ENCODE data around the gene MICU1.
A peak's percentile ranks its signal among the peaks of the same experiment; 100 is the strongest.
"Not testable (repeated sequence)": the region's sequence is repeated elsewhere in the genome, so short reads cannot be mapped to it uniquely, and the experiment has no call there.

MICU1 gene

DNA sequence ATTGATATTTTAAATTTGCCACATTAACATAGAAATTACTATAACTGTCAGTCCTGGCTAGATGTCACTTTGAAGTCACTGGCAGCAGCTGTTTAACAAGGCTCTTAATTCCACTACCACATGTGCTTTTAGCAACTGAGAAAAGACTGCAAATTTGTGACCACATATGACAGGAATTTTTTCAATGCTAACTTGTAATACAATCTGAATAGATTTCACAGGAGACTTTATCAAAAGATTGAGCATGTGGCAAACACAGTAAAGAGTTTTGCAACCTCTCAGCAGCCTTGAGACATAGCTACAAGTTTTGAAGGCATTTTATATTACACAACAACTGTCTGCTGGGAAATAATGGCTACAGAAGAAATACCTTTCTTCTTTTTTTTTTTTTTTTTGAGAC lies 73.0 kb downstream of the MICU1 start:
- Mint-ChIP-seq H3K36me3 (peaks cover 39% of the 10 kb centered on the region), H3K9me3 (no peaks in the 10 kb centered on the region), H3K4me1 (no peaks in the 10 kb centered on the region), H3K27ac (no peak overlapping the region), H3K4me3 (no peak overlapping the region)
- ATAC-seq (no peak), DNase-seq (ENCODE audit: low spot score in 2 of 2) (no peak)

- Mint-ChIP-seq H3K4me3 (no peak overlapping the region), H3K9me3 (no peaks in the 10 kb centered on the region), H3K36me3 (peaks cover 48% of the 10 kb centered on the region), H3K27ac (no peak overlapping the region), H3K4me1 (no peaks in the 10 kb centered on the region)
- ATAC-seq (peak; percentile 53), DNase-seq (ENCODE audit: low spot score in 2 of 2) (no peak)
Observed at GRCh38 chr10:72550239-72550638, 75.6 kb downstream of the MICU1 start.

DNA sequence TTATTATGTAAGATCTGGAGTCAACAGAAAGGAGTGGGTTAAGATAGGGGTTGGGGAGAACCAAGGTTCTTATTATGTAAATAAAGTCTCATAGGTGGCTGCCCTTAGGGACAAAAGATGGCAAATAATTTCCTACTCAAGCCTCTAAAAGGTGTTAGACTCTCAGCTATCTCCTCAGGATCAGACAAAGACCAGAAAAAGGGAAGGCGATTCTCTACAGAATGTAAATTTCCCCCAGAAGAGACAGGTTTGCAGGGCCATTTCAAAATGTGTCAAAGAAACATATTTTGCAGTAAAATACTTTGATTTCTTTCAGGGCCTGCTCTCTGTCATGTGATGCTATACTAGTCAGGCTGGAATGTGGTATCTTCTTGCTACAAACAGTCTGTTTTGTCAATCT lies 80.3 kb downstream of the MICU1 start:
- Mint-ChIP-seq H3K4me1 (no peaks in the 10 kb centered on the region), H3K9me3 (no peaks in the 10 kb centered on the region), H3K27ac (no peak overlapping the region), H3K36me3 (peaks cover 34% of the 10 kb centered on the region), H3K4me3 (no peak overlapping the region)
- no peak for DNase-seq (ENCODE audit: low spot score in 2 of 2)
- ATAC-seq = no peak

DNA sequence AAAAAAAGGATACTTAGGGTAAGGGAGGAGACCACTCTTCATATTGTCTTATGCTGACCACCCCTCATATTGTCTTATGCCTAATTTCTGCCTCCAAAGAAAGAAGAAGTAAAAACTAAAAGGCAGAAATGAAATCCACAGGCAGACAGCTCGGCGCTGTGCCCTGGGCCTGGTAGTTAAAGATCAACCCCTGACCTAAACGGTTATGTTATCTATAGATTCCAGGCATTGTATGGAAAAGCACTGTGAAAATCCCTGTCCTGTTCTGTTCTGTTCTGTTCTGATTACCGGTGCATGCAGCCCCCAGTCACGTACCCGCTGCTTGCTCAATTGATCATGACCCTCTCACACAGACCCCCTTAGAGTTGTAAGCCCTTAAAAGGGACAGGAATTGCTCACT lies 82.0 kb downstream of the MICU1 start:
- not testable (repeated sequence) for H3K4me1 Mint-ChIP-seq; H3K27ac Mint-ChIP-seq; H3K4me3 Mint-ChIP-seq; H3K9me3 Mint-ChIP-seq; DNase-seq (ENCODE audit: low spot score in 2 of 2); ATAC-seq
- H3K36me3 Mint-ChIP-seq = peaks cover 19% of the 10 kb centered on the region

DNA sequence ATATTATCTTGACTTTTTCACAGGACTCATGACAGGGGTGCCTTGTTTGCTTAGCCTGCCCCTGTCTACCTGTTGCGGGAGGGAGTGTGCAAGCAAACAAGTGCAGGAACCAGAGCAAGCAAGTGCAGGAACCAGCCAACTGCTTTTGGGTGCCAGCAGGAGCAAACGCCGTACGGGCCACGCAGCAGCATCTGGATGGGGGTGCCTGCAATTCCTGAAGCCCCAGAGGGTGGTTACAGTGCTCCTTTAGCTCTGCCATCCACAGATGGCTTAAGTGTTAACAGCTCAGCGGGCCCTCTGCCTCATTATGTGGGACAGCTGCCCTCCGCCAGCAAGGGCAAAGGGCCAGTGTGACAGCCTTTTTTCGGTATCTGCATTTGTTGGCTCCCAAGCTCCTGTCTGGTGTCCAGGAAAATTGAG lies 83.5 kb downstream of the MICU1 start:
- H3K27ac Mint-ChIP-seq = no peak overlapping the region
- ATAC-seq (no peak), DNase-seq (ENCODE audit: low spot score in 2 of 2) (no peak)
- H3K9me3 Mint-ChIP-seq = no peaks in the 10 kb centered on the region
- H3K4me1 Mint-ChIP-seq = no peaks in the 10 kb centered on the region
- no peak overlapping the region for H3K4me3 Mint-ChIP-seq
- H3K36me3 Mint-ChIP-seq = peaks cover 7% of the 10 kb centered on the region

DNA sequence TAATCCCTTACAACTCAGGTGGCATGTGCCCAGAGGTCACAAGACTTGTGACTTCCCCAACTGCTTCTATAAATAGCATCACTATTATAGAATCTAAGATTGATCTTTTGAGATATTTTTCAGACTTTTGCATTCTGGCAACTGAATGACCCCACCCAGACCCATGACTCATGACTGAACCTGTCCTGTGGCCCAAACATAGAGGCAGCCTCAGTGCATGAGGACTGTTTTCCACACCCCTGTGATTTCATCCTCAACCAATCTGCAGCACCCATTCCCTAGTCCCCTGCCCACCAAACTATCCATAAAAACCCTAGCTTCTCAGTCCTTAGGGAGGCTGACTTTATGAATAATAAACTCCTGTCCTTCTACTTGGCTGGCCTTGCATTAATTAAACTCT lies 84.5 kb downstream of the MICU1 start:
- Mint-ChIP-seq H3K36me3 (no peaks in the 10 kb centered on the region), H3K4me1 (no peaks in the 10 kb centered on the region), H3K27ac (no peak overlapping the region), H3K4me3 (no peak overlapping the region), H3K9me3 (no peaks in the 10 kb centered on the region)
- no peak for DNase-seq (ENCODE audit: low spot score in 2 of 2)
- ATAC-seq = no peak

DNA sequence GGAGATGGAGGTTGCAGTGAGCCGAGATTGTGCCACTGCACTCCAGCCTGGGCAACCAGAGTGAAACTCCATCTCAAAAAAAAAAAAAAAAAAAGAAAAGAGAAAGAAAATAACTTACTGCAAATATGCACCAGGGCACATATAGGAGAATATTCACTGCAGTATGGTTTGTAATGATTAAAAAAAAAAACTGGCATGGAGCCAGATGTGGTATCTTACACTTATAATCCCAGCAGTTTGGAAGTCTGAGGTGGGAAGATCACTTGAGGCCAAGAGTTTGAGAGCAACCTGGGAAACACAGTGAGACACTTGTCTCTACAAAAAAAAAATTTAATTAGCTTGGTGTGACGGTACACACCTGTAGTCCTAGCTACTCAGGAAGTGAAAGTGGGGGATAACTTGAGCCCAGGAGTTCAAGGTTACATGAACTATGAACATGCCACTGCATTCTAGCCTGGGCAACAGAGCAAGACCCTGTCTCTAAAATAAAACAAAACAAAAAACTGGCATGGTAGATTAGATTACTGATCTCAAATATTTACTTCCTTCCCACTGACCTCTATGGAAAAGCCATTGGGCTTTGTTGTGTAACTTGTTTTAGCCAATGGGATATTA lies 85.6 kb downstream of the MICU1 start:
- no peak overlapping the region for H3K4me3 Mint-ChIP-seq
- no peak for ATAC-seq
- no peaks in the 10 kb centered on the region for H3K9me3 Mint-ChIP-seq
- no peaks in the 10 kb centered on the region for H3K4me1 Mint-ChIP-seq
- DNase-seq (ENCODE audit: low spot score in 2 of 2) = no peak
- H3K36me3 Mint-ChIP-seq = no peaks in the 10 kb centered on the region
- no peak overlapping the region for H3K27ac Mint-ChIP-seq

DNA sequence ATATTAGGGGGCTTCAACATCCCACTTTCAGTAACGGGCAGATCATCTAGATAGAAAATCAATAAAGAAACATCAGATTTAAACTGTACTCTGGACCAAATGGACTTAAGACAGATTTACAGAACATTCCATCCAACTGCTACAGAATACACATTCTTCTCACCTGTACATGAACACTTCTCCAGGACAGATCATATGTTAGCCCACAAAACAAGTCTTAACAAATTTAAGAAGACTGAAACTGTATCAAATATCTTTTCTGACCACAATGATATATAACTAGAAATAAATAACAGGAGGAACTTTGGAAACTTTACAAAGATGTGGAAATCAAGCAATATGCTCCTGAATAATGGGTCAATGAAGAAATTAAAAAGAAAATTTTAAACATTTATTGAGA lies 86.7 kb downstream of the MICU1 start:
- H3K4me1 Mint-ChIP-seq = no peaks in the 10 kb centered on the region

DNA sequence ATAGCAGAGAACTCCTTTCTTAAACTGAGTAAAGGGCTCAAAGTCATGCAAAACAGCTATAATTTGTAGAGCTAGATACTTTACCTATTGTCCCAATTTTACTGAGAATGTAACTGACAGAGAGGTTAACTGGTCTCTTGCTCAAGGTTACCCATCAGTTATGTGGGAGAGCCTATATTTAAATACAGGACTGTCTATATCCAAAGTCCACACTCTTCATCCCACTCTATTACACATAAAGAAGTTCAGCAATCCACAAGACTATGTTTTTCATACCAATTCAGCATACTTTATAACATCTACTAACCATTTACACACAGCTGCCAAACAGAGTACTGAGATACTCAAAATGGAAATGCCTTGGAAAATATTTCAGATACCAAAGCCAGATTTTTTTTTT lies 100.2 kb downstream of the MICU1 start:
- no peak for ATAC-seq
- DNase-seq (ENCODE audit: low spot score in 2 of 2) = no peak
- H3K4me1 Mint-ChIP-seq = no peaks in the 10 kb centered on the region
- no peaks in the 10 kb centered on the region for H3K36me3 Mint-ChIP-seq
- no peak overlapping the region for H3K27ac Mint-ChIP-seq
- H3K4me3 Mint-ChIP-seq = no peak overlapping the region
- no peaks in the 10 kb centered on the region for H3K9me3 Mint-ChIP-seq

More for the DNA sequence above, 86.7 kb downstream of the MICU1 start:
- H3K27ac Mint-ChIP-seq = no peak overlapping the region
- ATAC-seq (no peak), DNase-seq (ENCODE audit: low spot score in 2 of 2) (no peak)
- H3K36me3 Mint-ChIP-seq = no peaks in the 10 kb centered on the region
- no peak overlapping the region for H3K4me3 Mint-ChIP-seq
- no peaks in the 10 kb centered on the region for H3K9me3 Mint-ChIP-seq

DNA sequence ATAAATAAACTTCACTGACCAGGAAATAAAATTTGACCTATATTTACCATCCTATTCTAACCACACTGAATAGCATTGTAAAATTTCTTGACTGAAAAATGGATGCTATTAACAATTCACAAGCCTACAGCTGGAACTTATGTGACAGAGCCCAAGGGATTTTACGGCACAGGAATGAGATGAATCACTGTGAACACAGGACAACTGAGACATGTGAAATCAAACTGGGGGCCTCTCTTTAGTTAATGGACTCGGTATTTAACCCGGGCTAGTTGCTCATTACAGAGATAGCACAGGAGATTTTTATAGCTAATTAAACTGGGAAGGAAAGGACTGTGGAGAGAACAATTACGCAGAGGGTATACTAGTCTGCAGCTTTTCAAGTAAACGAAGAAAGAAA lies 100.6 kb downstream of the MICU1 start:
- Mint-ChIP-seq H3K27ac (no peak overlapping the region), H3K9me3 (no peaks in the 10 kb centered on the region), H3K4me3 (no peak overlapping the region), H3K4me1 (no peaks in the 10 kb centered on the region), H3K36me3 (no peaks in the 10 kb centered on the region)
- DNase-seq (ENCODE audit: low spot score in 2 of 2) = no peak
- no peak for ATAC-seq

DNA sequence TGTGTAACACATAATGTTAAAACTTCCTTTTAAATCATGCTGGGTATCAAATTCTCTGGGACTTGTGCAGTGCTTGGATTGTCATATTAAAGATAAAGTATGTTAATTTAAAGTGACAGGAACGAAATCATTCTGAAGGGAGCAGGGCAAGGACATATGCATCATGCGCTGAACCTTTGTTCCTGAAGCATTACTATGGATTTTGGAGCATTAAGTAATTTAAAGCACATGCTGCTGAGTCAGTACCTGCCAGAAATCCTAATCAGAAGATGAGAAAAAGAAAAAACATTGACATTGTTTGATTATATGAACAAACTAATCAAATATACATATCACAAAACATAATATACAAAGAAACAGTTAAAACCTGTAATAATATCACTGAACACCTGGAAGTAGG lies 101.4 kb downstream of the MICU1 start:
- no peak for DNase-seq (ENCODE audit: low spot score in 2 of 2)
- no peak for ATAC-seq
- no peaks in the 10 kb centered on the region for H3K9me3 Mint-ChIP-seq

DNA sequence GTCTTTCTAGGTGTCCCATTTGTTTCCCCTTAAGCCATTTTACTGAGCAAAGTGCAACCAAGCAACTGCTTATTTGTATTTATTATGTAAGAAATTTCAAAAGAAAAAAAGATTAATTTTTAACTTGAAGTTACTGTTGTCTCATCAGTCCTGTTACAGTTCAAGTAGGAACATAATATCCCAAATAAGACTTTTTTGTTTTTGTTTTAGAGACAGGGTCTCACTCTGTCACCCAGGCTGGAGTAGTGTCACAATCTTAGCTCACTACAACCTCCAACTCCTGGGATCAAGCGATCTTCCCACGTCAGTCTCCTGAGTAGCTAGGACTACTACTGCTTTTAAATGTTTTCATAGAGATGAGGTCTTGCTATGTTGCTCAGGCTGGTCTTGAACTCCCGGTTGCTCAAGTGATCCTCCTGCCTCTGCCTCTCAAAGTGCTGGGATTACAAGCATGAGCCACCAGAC lies 101.9 kb downstream of the MICU1 start:
- Mint-ChIP-seq H3K27ac (no peak overlapping the region), H3K4me3 (no peak overlapping the region), H3K9me3 (no peaks in the 10 kb centered on the region), H3K4me1 (no peaks in the 10 kb centered on the region), H3K36me3 (no peaks in the 10 kb centered on the region)
- no peak for DNase-seq (ENCODE audit: low spot score in 2 of 2)
- ATAC-seq = no peak

More for the DNA sequence above, 101.4 kb downstream of the MICU1 start:
- no peaks in the 10 kb centered on the region for H3K36me3 Mint-ChIP-seq
- no peaks in the 10 kb centered on the region for H3K4me1 Mint-ChIP-seq
- H3K4me3 Mint-ChIP-seq = no peak overlapping the region
- H3K27ac Mint-ChIP-seq = no peak overlapping the region

GRCh38 chr10:72523062-72523461 lies 102.8 kb downstream of the MICU1 start:
- Mint-ChIP-seq H3K9me3 (no peaks in the 10 kb centered on the region), H3K27ac (no peak overlapping the region), H3K36me3 (no peaks in the 10 kb centered on the region), H3K4me1 (no peaks in the 10 kb centered on the region), H3K4me3 (no peak overlapping the region)
- no peak for DNase-seq (ENCODE audit: low spot score in 2 of 2)
- no peak for ATAC-seq

DNA sequence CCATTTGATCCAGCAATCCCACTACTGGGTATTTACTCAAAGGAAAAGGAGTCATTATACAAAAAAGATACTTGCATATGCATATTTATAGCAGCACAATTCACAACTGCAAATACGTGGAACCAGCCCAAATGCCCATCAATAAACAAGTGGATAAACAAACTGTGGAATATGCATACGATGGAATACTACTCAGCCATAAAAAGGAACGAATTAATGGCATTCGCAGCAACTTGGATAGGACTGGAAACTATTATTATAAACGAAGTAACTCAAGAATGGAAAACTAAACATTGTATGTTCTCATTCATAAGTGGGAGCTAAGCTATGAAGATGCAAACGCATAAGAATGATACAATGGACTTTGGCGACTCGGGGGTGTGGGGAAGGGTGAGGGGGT lies 108.6 kb downstream of the MICU1 start:
- Mint-ChIP-seq H3K36me3 (no peaks in the 10 kb centered on the region), H3K4me1 (no peaks in the 10 kb centered on the region)
- ATAC-seq = no peak

GRCh38 chr10:72515455-72515854 lies 110.4 kb downstream of the MICU1 start:
- Mint-ChIP-seq H3K4me1 (no peaks in the 10 kb centered on the region), H3K9me3 (peaks cover 9% of the 10 kb centered on the region), H3K27ac (no peak overlapping the region), H3K4me3 (no peak overlapping the region), H3K36me3 (no peaks in the 10 kb centered on the region)
- ATAC-seq = no peak
- no peak for DNase-seq (ENCODE audit: low spot score in 2 of 2)

More for the DNA sequence above, 108.6 kb downstream of the MICU1 start:
- Mint-ChIP-seq H3K9me3 (peaks cover 9% of the 10 kb centered on the region), H3K4me3 (no peak overlapping the region), H3K27ac (no peak overlapping the region)
- DNase-seq (ENCODE audit: low spot score in 2 of 2) = no peak

DNA sequence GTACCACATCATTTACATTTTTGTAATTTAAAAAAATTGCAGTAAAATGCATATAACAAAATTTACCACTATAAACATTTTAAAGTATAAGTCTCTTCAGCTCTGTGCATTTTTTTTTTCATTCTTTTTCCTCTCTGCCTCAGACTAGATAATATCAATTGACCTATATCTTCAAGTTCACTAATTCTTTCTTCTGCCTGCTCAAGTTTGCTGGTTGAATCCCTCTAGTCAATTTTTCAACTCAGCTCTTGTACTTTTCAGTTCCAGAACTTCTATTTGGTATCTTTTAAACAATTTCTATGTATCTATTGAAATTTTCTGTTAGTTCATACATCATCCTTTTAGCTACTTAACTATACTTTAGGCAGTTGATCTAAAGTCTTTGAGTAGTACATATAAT lies 112.0 kb downstream of the MICU1 start:
- ATAC-seq = no peak
- Mint-ChIP-seq H3K4me3 (no peak overlapping the region), H3K36me3 (no peaks in the 10 kb centered on the region), H3K4me1 (no peaks in the 10 kb centered on the region), H3K9me3 (peaks cover 9% of the 10 kb centered on the region), H3K27ac (no peak overlapping the region)
- no peak for DNase-seq (ENCODE audit: low spot score in 2 of 2)

GRCh38 chr10:72511459-72511858 lies 114.4 kb downstream of the MICU1 start:
- no peak overlapping the region for H3K27ac Mint-ChIP-seq

More at GRCh38 chr10:72511459-72511858, 114.4 kb downstream of the MICU1 start:
- no peak for ATAC-seq
- no peak for DNase-seq (ENCODE audit: low spot score in 2 of 2)
- Mint-ChIP-seq H3K4me1 (no peaks in the 10 kb centered on the region), H3K9me3 (peaks cover 9% of the 10 kb centered on the region), H3K36me3 (no peaks in the 10 kb centered on the region), H3K4me3 (no peak overlapping the region)
